Common myeloid progenitor, CD34-positive (primary cell): ENCODE results near the gene SUCLG2.
"Not testable (repeated sequence)": the region's sequence is repeated elsewhere in the genome, so short reads cannot be mapped to it uniquely, and the experiment has no call there.

Experiments used
- CTCF ChIA-PET: fragments of 350-600 bp; sonication (Branson Sonifier 250); formaldehyde crosslinking; loops from one replicate; lab custom pipeline; 2021; ENCODE audit warnings: antibody characterized with exemption; lab: Charles Lee
- POLR2A ChIA-PET: fragments of 350-600 bp; sonication (Branson Sonifier 250); formaldehyde crosslinking; loops from one replicate; lab custom pipeline; 2021; ENCODE audit warnings: antibody characterized with exemption; lab: Charles Lee
- DNase-seq, 3 donors: peaks; one replicate each; pipeline versions ENCODE4 v3.0.0 to v3.0.0-alpha.2; 2013
- H3K27ac ChIP-seq, 2 experiments: 1 replicate in 1 of 2; 2 replicates in 1 of 2; pipeline ENCODE4 v1.7.0; 2013; ENCODE audit warnings: inconsistent platforms in 2 of 2, low read length in 2 of 2, mild to moderate bottlenecking in 2 of 2, low read depth in 1 of 2, moderate library complexity in 1 of 2; ENCODE audit not compliant: severe bottlenecking in 2 of 2, insufficient read depth in 1 of 2, poor library complexity in 1 of 2
- H3K27me3 ChIP-seq, 5 experiments: replicated peaks in 2 of 5; 1 replicate in 3 of 5; 2 replicates in 2 of 5; pipeline versions ENCODE4 v1.6.1 to v1.7.0; 2013; ENCODE audit warnings: low read length in 4 of 5, mild to moderate bottlenecking in 2 of 5, moderate library complexity in 2 of 5, inconsistent platforms in 1 of 5; ENCODE audit not compliant: insufficient read depth in 5 of 5, control insufficient read depth in 4 of 5
- H3K36me3 ChIP-seq, 4 experiments: 1 replicate in 2 of 4; 2 replicates in 2 of 4; pipeline versions ENCODE4 v1.6.1 to v1.7.0; 2013; ENCODE audit warnings: low read length in 3 of 4, control low read depth in 1 of 4, mild to moderate bottlenecking in 1 of 4; ENCODE audit not compliant: control insufficient read depth in 4 of 4, insufficient read depth in 4 of 4
- H3K4me1 ChIP-seq, 4 experiments: 1 replicate in 3 of 4; 2 replicates in 1 of 4; pipeline versions ENCODE4 v1.6.1 to v1.7.1; 2013; ENCODE audit warnings: low read length in 3 of 4, mild to moderate bottlenecking in 3 of 4, control low read depth in 1 of 4, inconsistent platforms in 1 of 4, moderate library complexity in 1 of 4; ENCODE audit not compliant: control insufficient read depth in 4 of 4, insufficient read depth in 4 of 4; ENCODE audit errors: control extremely low read depth in 1 of 4
- H3K4me3 ChIP-seq, 7 experiments: 1 replicate in 4 of 7; 2 replicates in 3 of 7; pipeline versions ENCODE4 v1.5.1 to v1.7.0; 2013; ENCODE audit warnings: mild to moderate bottlenecking in 7 of 7, low read length in 6 of 7, moderate library complexity in 6 of 7, inconsistent platforms in 2 of 7, low read depth in 2 of 7, control low read depth in 1 of 7; ENCODE audit not compliant: insufficient read depth in 4 of 7, control insufficient read depth in 1 of 7; ENCODE audit errors: extremely low read depth in 1 of 7
- H3K9me3 ChIP-seq, 5 experiments: 1 replicate in 4 of 5; 2 replicates in 1 of 5; pipeline versions ENCODE4 v1.6.1 to v1.7.1; 2013; ENCODE audit warnings: low read length in 4 of 5, mild to moderate bottlenecking in 2 of 5, inconsistent platforms in 1 of 5, low read depth in 1 of 5, moderate library complexity in 1 of 5; ENCODE audit not compliant: control insufficient read depth in 4 of 5, insufficient read depth in 2 of 5; ENCODE audit errors: control extremely low read depth in 1 of 5
- WGBS: methylation state at CpG from one replicate; pipeline ENCODE4 v1.1.5; 2013; ENCODE audit not compliant: insufficient coverage; 5-methylcytosine and 5-hydroxymethylcytosine counted together

The SUCLG2 gene

GRCh38 chr3:67559029-67559605 lies 95.3 kb downstream of the SUCLG2 start:
- Histone ChIP-seq H3K27ac (no peak overlapping the region), H3K27me3 (no peaks in the 10 kb centered on the region), H3K4me3 (no peak overlapping the region), H3K36me3 (no peaks in the 10 kb centered on the region), H3K9me3 (no peaks in the 10 kb centered on the region), H3K4me1 (no peaks in the 10 kb centered on the region)
- WGBS, result no CpG with 5 or more reads among the region's 7 CpGs
- ChIA-PET CTCF (no interaction called here), POLR2A (no interaction called here)
- DNase-seq, result no peak

DNA sequence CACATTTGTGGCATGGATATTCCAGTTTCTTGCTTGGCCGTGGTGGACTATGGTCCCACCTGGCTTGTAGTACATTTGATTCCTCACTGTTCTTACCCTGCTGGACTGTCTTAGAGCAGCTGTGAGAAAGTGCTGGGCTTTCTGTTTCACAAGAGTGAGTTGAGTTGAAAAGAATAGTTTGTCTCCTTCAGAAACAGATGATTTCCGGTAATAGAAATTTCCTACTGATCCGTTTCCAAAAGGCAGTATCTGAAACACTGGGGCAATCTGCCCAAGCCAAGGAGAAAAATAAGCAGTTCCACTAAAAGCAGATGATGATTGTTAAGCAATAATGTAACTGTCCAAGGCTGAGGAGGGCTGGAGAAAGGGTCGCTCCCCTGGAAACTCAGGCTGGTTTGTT lies 96.0 kb downstream of the SUCLG2 start:
- WGBS, result 95% methylated on average over 3 of the region's 4 CpGs
- DNase-seq, result no peak
- ChIA-PET POLR2A (no interaction called here), CTCF (interaction anchor here (1.0 kb wide), 1 partner anchor 25 kb away, joined by 3 read pairs; no protein-coding TSS in a partner anchor)
- Histone ChIP-seq H3K4me3 (no peak overlapping the region), H3K27ac (no peak overlapping the region), H3K36me3 (no peaks in the 10 kb centered on the region), H3K4me1 (no peaks in the 10 kb centered on the region), H3K27me3 (no peaks in the 10 kb centered on the region), H3K9me3 (no peaks in the 10 kb centered on the region)

DNA sequence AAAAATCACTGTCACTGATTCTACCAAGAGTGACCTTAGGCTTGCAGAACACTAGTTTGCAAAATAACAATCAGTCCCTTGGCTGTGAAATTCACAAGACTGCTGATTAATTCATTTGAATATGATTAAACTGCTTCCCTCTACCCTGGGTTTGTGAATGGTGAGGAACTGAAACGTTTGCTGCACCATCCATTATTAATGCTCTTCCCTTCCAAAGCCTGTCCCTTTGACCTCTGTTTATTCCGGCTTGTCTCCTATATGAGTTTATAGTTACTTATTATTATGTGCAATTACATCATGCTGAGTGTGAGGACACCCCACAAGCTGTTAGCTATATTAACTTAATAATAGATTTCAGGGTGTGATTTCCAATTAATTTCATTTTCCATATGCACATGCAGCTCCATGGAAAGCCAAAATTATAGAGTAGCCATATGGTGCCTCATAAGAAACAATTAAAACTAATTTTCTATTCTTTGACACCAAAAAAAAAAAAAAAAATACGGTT lies 96.5 kb downstream of the SUCLG2 start:
- H3K4me3 ChIP-seq, result no peak overlapping the region
- ChIA-PET CTCF (interaction anchor here (1.0 kb wide), 1 partner anchor 25 kb away, joined by 3 read pairs; no protein-coding TSS in a partner anchor), POLR2A (no interaction called here)
- no peaks in the 10 kb centered on the region for H3K9me3 ChIP-seq
- no peaks in the 10 kb centered on the region for H3K4me1 ChIP-seq
- no CpG with 5 or more reads among the region's 3 CpGs for WGBS
- no peak overlapping the region for H3K27ac ChIP-seq
- no peaks in the 10 kb centered on the region for H3K36me3 ChIP-seq
- H3K27me3 ChIP-seq, result no peaks in the 10 kb centered on the region
- no peak for DNase-seq

GRCh38 chr3:67551361-67552016 lies 102.9 kb downstream of the SUCLG2 start:
- H3K27ac ChIP-seq, result no peak overlapping the region
- H3K36me3 ChIP-seq, result no peaks in the 10 kb centered on the region
- no peaks in the 10 kb centered on the region for H3K27me3 ChIP-seq
- POLR2A ChIA-PET, result no interaction called here
- no peak for DNase-seq
- WGBS, result 97% methylated on average over 4 of the region's 6 CpGs
- H3K9me3 ChIP-seq, result no peaks in the 10 kb centered on the region
- CTCF ChIA-PET, result no interaction called here
- no peak overlapping the region for H3K4me3 ChIP-seq
- no peaks in the 10 kb centered on the region for H3K4me1 ChIP-seq

GRCh38 chr3:67550541-67550940 lies 103.9 kb downstream of the SUCLG2 start:
- CTCF ChIA-PET, result no interaction called here
- no peak for DNase-seq
- Histone ChIP-seq H3K4me3 (no peak overlapping the region), H3K4me1 (no peaks in the 10 kb centered on the region), H3K27ac (no peak overlapping the region), H3K9me3 (no peaks in the 10 kb centered on the region), H3K36me3 (no peaks in the 10 kb centered on the region), H3K27me3 (no peaks in the 10 kb centered on the region)
- POLR2A ChIA-PET, result no interaction called here
- WGBS, result 100% methylated on average over 1 of the region's 7 CpGs

DNA sequence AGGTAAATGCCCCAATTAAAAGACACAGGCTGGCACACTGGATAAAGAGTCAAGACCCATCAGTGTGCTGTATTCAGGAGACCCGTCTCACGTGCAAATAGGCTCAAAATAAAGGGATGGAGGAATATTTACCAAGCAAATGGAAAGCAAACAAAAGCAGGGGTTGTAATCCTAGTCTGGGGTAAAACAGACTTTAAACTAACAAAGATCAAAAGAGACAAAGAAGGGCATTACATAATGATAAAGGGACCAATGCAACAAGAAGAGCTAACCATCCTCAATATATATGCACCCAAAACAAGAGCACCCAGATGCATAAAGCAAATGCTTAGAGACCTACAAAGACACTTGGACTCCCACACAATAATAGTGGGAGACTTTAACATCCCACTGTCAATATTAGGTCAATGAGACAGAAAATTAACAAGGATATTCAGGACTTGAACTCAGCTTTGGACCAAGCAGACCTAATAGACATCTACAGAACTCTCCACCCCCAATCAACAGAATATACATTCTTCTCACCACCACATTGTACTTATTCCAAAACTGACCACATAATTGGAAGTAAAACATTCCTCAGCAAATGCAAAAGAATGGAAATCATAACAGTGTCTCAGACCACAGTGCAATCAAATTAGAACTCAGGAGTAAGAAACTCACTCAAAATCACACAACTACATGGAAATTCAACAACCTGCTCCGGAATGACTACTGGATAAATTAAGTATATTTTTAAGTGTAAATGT lies 111.7 kb downstream of the SUCLG2 start:
- H3K27me3 ChIP-seq, H3K36me3 ChIP-seq, CTCF ChIA-PET, DNase-seq, H3K4me1 ChIP-seq, H3K9me3 ChIP-seq, POLR2A ChIA-PET, H3K27ac ChIP-seq, H3K4me3 ChIP-seq: not testable (repeated sequence)
- WGBS, result 90% methylated on average over 2 of the region's 3 CpGs
